ENCODE results near the gene SMG6. TPM values are rescaled to one million over a fixed set of nuclear protein-coding genes. Genes with fewer than 3 reads are reported as not detected.

SMG6 gene
- total and polyA plus RNA-seq, 2 of the 13 experiments (the other 11 are each of a cell fraction or from before 2014, with no cell fraction given) = 4.6 to 14.6 TPM

- no peak for ATAC-seq
- H3K27me3 ChIP-seq (ENCODE audit: control insufficient read depth in 1 of 2, insufficient read depth in 2 of 2, low read length in 2 of 2) = no peaks in the 10 kb centered on the region
- ChIA-PET CTCF (ENCODE audit: low intra/inter-chr PET ratio, low total read pairs) (no interaction called here), POLR2A (no interaction called here)
- FAIRE-seq = peak; percentile 15
- peaks cover 23% of the 10 kb centered on the region for H3K4me1 ChIP-seq (ENCODE audit: insufficient read depth, low read length)
- no peak overlapping the region for H3K27ac ChIP-seq (ENCODE audit: extremely low read length, insufficient read depth, low read length)
- H3K9ac ChIP-seq (ENCODE audit: insufficient read depth, low read depth, low read length) = no peak overlapping the region
- no peak overlapping the region for H2AFZ ChIP-seq (ENCODE audit: low read length)
- DNase-seq (ENCODE audit: low spot score) = no peak
- in situ Hi-C loops (cut with HindIII; ENCODE audit: extremely low pct_ligation_motif_present, low pct_unique_long_range_greater_than_20kb) = no loop called here
- H3K4me2 ChIP-seq (ENCODE audit: low read depth, low read length) = no peak overlapping the region
- no peaks in the 10 kb centered on the region for H3K9me3 ChIP-seq (ENCODE audit: low read length)
- H4K20me1 ChIP-seq (ENCODE audit: insufficient read depth, low read length) = no peaks in the 10 kb centered on the region
- intact Hi-C loops (cut with micrococcal nuclease; ENCODE audit: unreplicated experiment) = no loop called here
- peaks cover 5 to 8% of the 10 kb centered on the region in 2 experiments; a peak in 4 of 5 replicates for H3K36me3 ChIP-seq (replicated peaks in 1 of 2; ENCODE audit: control insufficient read depth in 1 of 2, insufficient read depth in 2 of 2, low read length in 2 of 2)
- BruUV-seq (replicated peaks) = no TSS peak
- no peaks in the 10 kb centered on the region for H3K79me2 ChIP-seq (ENCODE audit: insufficient read depth, low read length)
- H3K4me3 ChIP-seq (replicated peaks in 1 of 3; ENCODE audit: insufficient read depth in 1 of 3, low read depth in 2 of 3, low read length in 3 of 3) = no peak overlapping the region
- 96% methylated on average over 8 of the region's 8 CpGs for WGBS (ENCODE audit: low lambda C conversion rate)
- TF ChIP-seq ZNF605 (CRISPR knock-in tag; IDR thresholded peaks at IDR 0.05) = no peak
- 0 out of 2 replicates have a peak, but pooled peaks have one; percentile 16 for TF ChIP-seq FOXP4 (CRISPR knock-in tag; IDR thresholded peaks at IDR 0.05)
- TF ChIP-seq STAG1 (CRISPR knock-in tag; IDR thresholded peaks at IDR 0.05) = no peak
- peak; percentile 58 for TF ChIP-seq BCL6 (CRISPR knock-in tag; IDR thresholded peaks at IDR 0.05)
- TF ChIP-seq, protein P1, sequence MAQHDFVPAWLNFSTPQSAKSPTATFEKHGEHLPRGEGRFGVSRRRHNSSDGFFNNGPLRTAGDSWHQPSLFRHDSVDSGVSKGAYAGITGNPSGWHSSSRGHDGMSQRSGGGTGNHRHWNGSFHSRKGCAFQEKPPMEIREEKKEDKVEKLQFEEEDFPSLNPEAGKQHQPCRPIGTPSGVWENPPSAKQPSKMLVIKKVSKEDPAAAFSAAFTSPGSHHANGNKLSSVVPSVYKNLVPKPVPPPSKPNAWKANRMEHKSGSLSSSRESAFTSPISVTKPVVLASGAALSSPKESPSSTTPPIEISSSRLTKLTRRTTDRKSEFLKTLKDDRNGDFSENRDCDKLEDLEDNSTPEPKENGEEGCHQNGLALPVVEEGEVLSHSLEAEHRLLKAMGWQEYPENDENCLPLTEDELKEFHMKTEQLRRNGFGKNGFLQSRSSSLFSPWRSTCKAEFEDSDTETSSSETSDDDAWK (CRISPR knock-in tag; IDR thresholded peaks at IDR 0.05) = no peak
- 0 out of 2 replicates have a peak, but pooled peaks have one; percentile 30 for TF ChIP-seq RARA (CRISPR knock-in tag; IDR thresholded peaks at IDR 0.05)
- no peak for TF ChIP-seq ZNF704 (CRISPR knock-in tag; IDR thresholded peaks at IDR 0.05; ENCODE audit: borderline replicate concordance)
- peak; percentile 29; the same call in 1 of the 2 replicates for TF ChIP-seq NR2F6 (IDR thresholded peaks at IDR 0.05)
- no peak for TF ChIP-seq NR2F6 (CRISPR knock-in tag; IDR thresholded peaks at IDR 0.05)
- TF ChIP-seq RBFOX2 (IDR thresholded peaks at IDR 0.05; ENCODE audit: low read depth, low read length) = no peak
- peak; percentile 17; the same call in 1 of the 2 replicates for TF ChIP-seq HNF4G (IDR thresholded peaks at IDR 0.05; ENCODE audit: borderline replicate concordance, low read depth, low read length)
- no peak for TF ChIP-seq HNF4G (CRISPR knock-in tag; IDR thresholded peaks at IDR 0.05; ENCODE audit: borderline replicate concordance, low read depth)
- TF ChIP-seq KMT2B (CRISPR knock-in tag; IDR thresholded peaks at IDR 0.05) = no peak
- no peak for TF ChIP-seq ZNF7 (CRISPR knock-in tag; IDR thresholded peaks at IDR 0.05)
- no peak for TF ChIP-seq ZNF446 (CRISPR knock-in tag; IDR thresholded peaks at IDR 0.05)
- TF ChIP-seq, protein P2, sequence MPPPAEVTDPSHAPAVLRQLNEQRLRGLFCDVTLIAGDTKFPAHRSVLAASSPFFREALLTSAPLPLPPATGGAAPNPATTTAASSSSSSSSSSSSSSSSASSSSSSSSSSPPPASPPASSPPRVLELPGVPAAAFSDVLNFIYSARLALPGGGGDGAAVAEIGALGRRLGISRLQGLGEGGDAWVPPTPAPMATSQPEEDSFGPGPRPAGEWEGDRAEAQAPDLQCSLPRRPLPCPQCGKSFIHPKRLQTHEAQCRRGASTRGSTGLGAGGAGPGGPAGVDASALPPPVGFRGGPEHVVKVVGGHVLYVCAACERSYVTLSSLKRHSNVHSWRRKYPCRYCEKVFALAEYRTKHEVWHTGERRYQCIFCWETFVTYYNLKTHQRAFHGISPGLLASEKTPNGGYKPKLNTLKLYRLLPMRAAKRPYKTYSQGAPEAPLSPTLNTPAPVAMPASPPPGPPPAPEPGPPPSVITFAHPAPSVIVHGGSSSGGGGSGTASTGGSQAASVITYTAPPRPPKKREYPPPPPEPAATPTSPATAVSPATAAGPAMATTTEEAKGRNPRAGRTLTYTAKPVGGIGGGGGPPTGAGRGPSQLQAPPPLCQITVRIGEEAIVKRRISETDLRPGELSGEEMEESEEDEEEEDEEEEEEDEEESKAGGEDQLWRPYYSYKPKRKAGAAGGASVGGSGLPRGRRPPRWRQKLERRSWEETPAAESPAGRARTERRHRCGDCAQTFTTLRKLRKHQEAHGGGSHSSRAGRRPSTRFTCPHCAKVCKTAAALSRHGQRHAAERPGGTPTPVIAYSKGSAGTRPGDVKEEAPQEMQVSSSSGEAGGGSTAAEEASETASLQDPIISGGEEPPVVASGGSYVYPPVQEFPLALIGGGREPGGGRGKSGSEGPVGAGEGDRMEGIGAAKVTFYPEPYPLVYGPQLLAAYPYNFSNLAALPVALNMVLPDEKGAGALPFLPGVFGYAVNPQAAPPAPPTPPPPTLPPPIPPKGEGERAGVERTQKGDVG (CRISPR knock-in tag; IDR thresholded peaks at IDR 0.05; ENCODE audit: borderline replicate concordance) = no peak
- no peak for TF ChIP-seq EP300 (IDR thresholded peaks at IDR 0.05; ENCODE audit: low read depth in 2 of 2, low read length in 2 of 2)
- TF ChIP-seq EP300 (CRISPR knock-in tag; IDR thresholded peaks at IDR 0.05; ENCODE audit: borderline replicate concordance) = no peak
These were observed 157.3 kb downstream of the SMG6 start for GRCh38 chr17:2146132-2146871.

Data from HepG2 (cell line).